Measurements from ENCODE around the gene GPR137.
"Not testable (repeated sequence)": the region's sequence is repeated elsewhere in the genome, so short reads cannot be mapped to it uniquely, and the experiment has no call there.

Gene GPR137

GRCh38 chr11:64317961-64318765 lies 32.5 kb downstream of the GPR137 start, which contains the start of gene PRDX5:
PRDX5 (plus strand) TSS chr11:64318121; CDS start chr11:64318216, 95 bp downstream.
- DNase-seq (ENCODE audit: extremely low read depth, low read depth) = peak; percentile 92
- TF ChIP-seq CTCF (IDR thresholded peaks at IDR 0.05; ENCODE audit: low read depth, low read length) = peak; percentile 15

GRCh38 chr11:64318766-64319761 lies 33.4 kb downstream of the GPR137 start:
- DNase-seq (ENCODE audit: extremely low read depth, low read depth) = no peak
- no peak for TF ChIP-seq CTCF (IDR thresholded peaks at IDR 0.05; ENCODE audit: low read depth, low read length)

- no peak for DNase-seq (ENCODE audit: extremely low read depth, low read depth)
- TF ChIP-seq CTCF (IDR thresholded peaks at IDR 0.05; ENCODE audit: low read depth, low read length) = no peak
Observed at GRCh38 chr11:64320556-64320955, 34.9 kb downstream of the GPR137 start.

GRCh38 chr11:64321026-64321425 lies 35.4 kb downstream of the GPR137 start:
- no peak for TF ChIP-seq CTCF (IDR thresholded peaks at IDR 0.05; ENCODE audit: low read depth, low read length)
- DNase-seq (ENCODE audit: extremely low read depth, low read depth) = no peak

GRCh38 chr11:64321533-64321932 lies 35.9 kb downstream of the GPR137 start:
- no peak for DNase-seq (ENCODE audit: extremely low read depth, low read depth)
- no peak for TF ChIP-seq CTCF (IDR thresholded peaks at IDR 0.05; ENCODE audit: low read depth, low read length)

- no peak for DNase-seq (ENCODE audit: extremely low read depth, low read depth)
- TF ChIP-seq CTCF (IDR thresholded peaks at IDR 0.05; ENCODE audit: low read depth, low read length) = no peak
Observed at GRCh38 chr11:64322925-64323260, 37.2 kb downstream of the GPR137 start.

- no peak for DNase-seq (ENCODE audit: extremely low read depth, low read depth)
- TF ChIP-seq CTCF (IDR thresholded peaks at IDR 0.05; ENCODE audit: low read depth, low read length) = no peak
Observed at GRCh38 chr11:64323373-64323772, 37.7 kb downstream of the GPR137 start.

- not testable (repeated sequence) for DNase-seq (ENCODE audit: extremely low read depth, low read depth)
Observed at GRCh38 chr11:64323984-64324383, 38.3 kb downstream of the GPR137 start.

All from AG09319 (cell line).